GM23338 (cell line): ENCODE results near the gene CDK5RAP1. TPM values are rescaled to one million over a fixed set of nuclear protein-coding genes. Genes with fewer than 3 reads are reported as not detected.

Source experiments
- ATAC-seq: fragments of 200-7000 bp; cut with Tn5 transposase; 3 replicates; pipeline ENCODE4 v1.9.1; 2020
- DNase-seq: peaks from one replicate; pipeline ENCODE4 v3.0.0-alpha.2; 2015; ENCODE audit warnings: low spot score
- H2AFZ ChIP-seq: fragments of 200-600 bp; sonication (generic); 2 replicates; pipeline ENCODE4 v1.8.0; 2016; ENCODE audit warnings: antibody characterized with exemption, mild to moderate bottlenecking, moderate library complexity
- H3F3A ChIP-seq: fragments of 200-600 bp; sonication (generic); replicated peaks from 2 replicates; pipeline ENCODE4 v1.8.0; 2017; ENCODE audit warnings: antibody characterized with exemption, mixed run types, low read depth
- H3K27ac ChIP-seq: fragments of 200-600 bp; sonication (generic); 2 replicates; pipeline ENCODE4 v1.6.1; 2016; ENCODE audit warnings: low read depth
- H3K27me3 ChIP-seq: fragments of 200-600 bp; sonication (generic); 2 replicates; pipeline ENCODE4 v1.8.0; 2016; ENCODE audit warnings: mild to moderate bottlenecking, mixed run types, moderate library complexity; ENCODE audit not compliant: insufficient read depth
- H3K36me3 ChIP-seq: fragments of 200-600 bp; sonication (generic); 2 replicates; pipeline ENCODE4 v1.8.0; 2016; ENCODE audit warnings: mild to moderate bottlenecking; ENCODE audit not compliant: insufficient read depth
- H3K4me1 ChIP-seq: fragments of 200-600 bp; sonication (generic); 2 replicates; pipeline ENCODE4 v1.8.0; 2016; ENCODE audit warnings: mild to moderate bottlenecking, moderate library complexity; ENCODE audit not compliant: insufficient read depth
- H3K4me2 ChIP-seq: fragments of 200-600 bp; sonication (generic); 2 replicates; pipeline ENCODE4 v1.7.1; 2017; ENCODE audit warnings: mixed run types
- H3K4me3 ChIP-seq: fragments of 200-600 bp; sonication (generic); 2 replicates; pipeline ENCODE4 v1.6.1; 2016; ENCODE audit warnings: mixed run types
- H3K79me2 ChIP-seq: fragments of 200-600 bp; sonication (generic); replicated peaks from 2 replicates; pipeline ENCODE4 v1.8.0; 2017; ENCODE audit warnings: mild to moderate bottlenecking; ENCODE audit not compliant: insufficient read depth
- H3K9me2 ChIP-seq: fragments of 200-600 bp; sonication (generic); 2 replicates; pipeline ENCODE4 v1.8.0; 2017; ENCODE audit not compliant: insufficient read depth
- H4K20me1 ChIP-seq: fragments of 200-600 bp; sonication (generic); replicated peaks from 2 replicates; pipeline ENCODE4 v1.8.0; 2017; ENCODE audit warnings: mild to moderate bottlenecking; ENCODE audit not compliant: insufficient read depth
- H3K27ac Mint-ChIP-seq: 2 replicates; pipeline ENCODE4 v1.8.0; 2020; ENCODE audit warnings: inconsistent platforms, mild to moderate bottlenecking, moderate library complexity, mixed read lengths
- H3K27me3 Mint-ChIP-seq: 3 replicates; pipeline ENCODE4 v1.8.0; 2022; ENCODE audit warnings: low read depth, mild to moderate bottlenecking, moderate library complexity, mixed read lengths, inconsistent platforms; ENCODE audit not compliant: insufficient read depth, poor library complexity
- H3K36me3 Mint-ChIP-seq: 3 replicates; pipeline ENCODE4 v1.8.0; 2021; ENCODE audit warnings: low read depth, mild to moderate bottlenecking, inconsistent platforms, moderate library complexity, mixed read lengths
- H3K4me1 Mint-ChIP-seq: 3 replicates; pipeline ENCODE4 v1.8.0; 2020; ENCODE audit warnings: mild to moderate bottlenecking, inconsistent platforms, mixed read lengths
- H3K4me3 Mint-ChIP-seq: 3 replicates; pipeline ENCODE4 v1.8.0; 2021; ENCODE audit warnings: moderate library complexity, mild to moderate bottlenecking, inconsistent platforms, mixed read lengths
- H3K9me3 Mint-ChIP-seq: 3 replicates; pipeline ENCODE4 v1.8.0; 2020; ENCODE audit warnings: moderate library complexity, mild to moderate bottlenecking, inconsistent platforms, mixed read lengths
- CREB1 ChIP-seq: fragments of 250-450 bp; sonication (Bioruptor Pico); IDR thresholded peaks from 2 replicates; pipeline ENCODE4 v1.5.0; 2020; ENCODE audit warnings: low read depth, mild to moderate bottlenecking, moderate library complexity
- CTCF ChIP-seq, 2 experiments: fragments of 200-600 bp in 1 of 2; sonication (generic) in 1 of 2; conservative IDR thresholded peaks; 2 replicates each; pipeline versions ENCODE4 v1.5.1 to v1.6.1; 2016 to 2017; ENCODE audit warnings: antibody characterized with exemption in 2 of 2, low read depth in 2 of 2, mild to moderate bottlenecking in 2 of 2, moderate library complexity in 1 of 2
- EZH2 ChIP-seq: fragments of 200-600 bp; sonication (generic); IDR thresholded peaks from one replicate; pipeline ENCODE4 v1.8.0; 2017; ENCODE audit warnings: antibody characterized with exemption, mild to moderate bottlenecking, low read depth; ENCODE audit not compliant: unreplicated experiment
- EZH2phosphoT487 ChIP-seq: fragments of 200-600 bp; sonication (generic); IDR thresholded peaks from one replicate; pipeline ENCODE4 v1.8.1; 2018; ENCODE audit warnings: antibody characterized with exemption; ENCODE audit not compliant: unreplicated experiment
- JUNB ChIP-seq: IDR thresholded peaks from one replicate; pipeline ENCODE4 v1.6.1; 2016; ENCODE audit warnings: antibody characterized with exemption; ENCODE audit not compliant: unreplicated experiment
- NANOG ChIP-seq: IDR thresholded peaks from 2 replicates; pipeline ENCODE4 v1.6.1; 2016; ENCODE audit warnings: antibody characterized with exemption, borderline replicate concordance
- POLR2AphosphoS5 ChIP-seq: IDR thresholded peaks from 2 replicates; pipeline ENCODE4 v1.6.1; 2016; ENCODE audit warnings: antibody characterized with exemption, low read depth
- STAT1 ChIP-seq: IDR thresholded peaks from one replicate; pipeline ENCODE4 v1.6.1; 2016; ENCODE audit warnings: antibody characterized with exemption; ENCODE audit not compliant: unreplicated experiment
- ZNF114 ChIP-seq: fragments of 250-450 bp; sonication (Bioruptor Pico); IDR thresholded peaks from 2 replicates; pipeline ENCODE4 v1.5.0; 2020; ENCODE audit warnings: mild to moderate bottlenecking, moderate library complexity
- ZNF331 ChIP-seq: fragments of 250-450 bp; sonication (Bioruptor Pico); IDR thresholded peaks from 2 replicates; pipeline ENCODE4 v1.5.0; 2020; ENCODE audit warnings: low read depth, mild to moderate bottlenecking, moderate library complexity
- polyA plus RNA-seq: library from polyadenylated mRNA; unstranded; fragments of >200 nt; fragmentation: Nextera tagmentation; extraction: Ambion mirVana; gene quantifications from 2 replicates; pipeline ENCODE4 v1.2.1, GENCODE V29; 2016
- total RNA-seq: library from RNA; depleted of rRNA; stranded (reverse); fragments of >200 nt; shearing (Covaris generic); gene quantifications from 2 replicates; pipeline ENCODE4 v1.2.3, GENCODE V29; 2014
- TF ChIP-seq, protein P1 (sequence below): IDR thresholded peaks from 2 replicates; pipeline ENCODE4 v1.6.1; 2016; ENCODE audit warnings: antibody characterized with exemption
- TF ChIP-seq, protein P2 (sequence below): fragments of 250-450 bp; sonication (Bioruptor Pico); IDR thresholded peaks from 2 replicates; pipeline ENCODE4 v1.5.0; 2020; ENCODE audit warnings: mild to moderate bottlenecking, moderate library complexity
- TF ChIP-seq, protein P3 (sequence below): IDR thresholded peaks from one replicate; pipeline ENCODE4 v1.6.1; 2018; ENCODE audit warnings: antibody characterized with exemption; ENCODE audit not compliant: unreplicated experiment

The CDK5RAP1 gene
- total and polyA plus RNA-seq, 2 experiments from 2014 or later = 33.8 to 38.1 TPM

- H3K9me3 Mint-ChIP-seq = no peaks in the 10 kb centered on the region; the same call in 2 of the 3 replicates
- Histone ChIP-seq H3K79me2 (no peaks in the 10 kb centered on the region), H3K27ac (no peak overlapping the region), H2AFZ (no peak overlapping the region), H3K27me3 (no peaks in the 10 kb centered on the region), H3K4me1 (no peaks in the 10 kb centered on the region), H3F3A (no peaks in the 10 kb centered on the region), H4K20me1 (no peaks in the 10 kb centered on the region), H3K9me2 (no peaks in the 10 kb centered on the region), H3K4me2 (no peak overlapping the region), H3K4me3 (no peak overlapping the region), H3K36me3 (no peaks in the 10 kb centered on the region)
- TF ChIP-seq POLR2AphosphoS5 (no peak), STAT1 (no peak), ZNF114 (no peak), NANOG (no peak), ZNF331 (CRISPR knock-in tag) (no peak), CTCF (conservative IDR thresholded peaks at IDR 0.05; ENCODE audit: low read depth in 2 of 2) (no peak), CREB1 (no peak), EZH2phosphoT487 (no peak), EZH2 (no peak), JUNB (no peak)
- TF ChIP-seq, protein P1, sequence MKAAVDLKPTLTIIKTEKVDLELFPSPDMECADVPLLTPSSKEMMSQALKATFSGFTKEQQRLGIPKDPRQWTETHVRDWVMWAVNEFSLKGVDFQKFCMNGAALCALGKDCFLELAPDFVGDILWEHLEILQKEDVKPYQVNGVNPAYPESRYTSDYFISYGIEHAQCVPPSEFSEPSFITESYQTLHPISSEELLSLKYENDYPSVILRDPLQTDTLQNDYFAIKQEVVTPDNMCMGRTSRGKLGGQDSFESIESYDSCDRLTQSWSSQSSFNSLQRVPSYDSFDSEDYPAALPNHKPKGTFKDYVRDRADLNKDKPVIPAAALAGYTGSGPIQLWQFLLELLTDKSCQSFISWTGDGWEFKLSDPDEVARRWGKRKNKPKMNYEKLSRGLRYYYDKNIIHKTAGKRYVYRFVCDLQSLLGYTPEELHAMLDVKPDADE = no peak
- TF ChIP-seq, protein P2, sequence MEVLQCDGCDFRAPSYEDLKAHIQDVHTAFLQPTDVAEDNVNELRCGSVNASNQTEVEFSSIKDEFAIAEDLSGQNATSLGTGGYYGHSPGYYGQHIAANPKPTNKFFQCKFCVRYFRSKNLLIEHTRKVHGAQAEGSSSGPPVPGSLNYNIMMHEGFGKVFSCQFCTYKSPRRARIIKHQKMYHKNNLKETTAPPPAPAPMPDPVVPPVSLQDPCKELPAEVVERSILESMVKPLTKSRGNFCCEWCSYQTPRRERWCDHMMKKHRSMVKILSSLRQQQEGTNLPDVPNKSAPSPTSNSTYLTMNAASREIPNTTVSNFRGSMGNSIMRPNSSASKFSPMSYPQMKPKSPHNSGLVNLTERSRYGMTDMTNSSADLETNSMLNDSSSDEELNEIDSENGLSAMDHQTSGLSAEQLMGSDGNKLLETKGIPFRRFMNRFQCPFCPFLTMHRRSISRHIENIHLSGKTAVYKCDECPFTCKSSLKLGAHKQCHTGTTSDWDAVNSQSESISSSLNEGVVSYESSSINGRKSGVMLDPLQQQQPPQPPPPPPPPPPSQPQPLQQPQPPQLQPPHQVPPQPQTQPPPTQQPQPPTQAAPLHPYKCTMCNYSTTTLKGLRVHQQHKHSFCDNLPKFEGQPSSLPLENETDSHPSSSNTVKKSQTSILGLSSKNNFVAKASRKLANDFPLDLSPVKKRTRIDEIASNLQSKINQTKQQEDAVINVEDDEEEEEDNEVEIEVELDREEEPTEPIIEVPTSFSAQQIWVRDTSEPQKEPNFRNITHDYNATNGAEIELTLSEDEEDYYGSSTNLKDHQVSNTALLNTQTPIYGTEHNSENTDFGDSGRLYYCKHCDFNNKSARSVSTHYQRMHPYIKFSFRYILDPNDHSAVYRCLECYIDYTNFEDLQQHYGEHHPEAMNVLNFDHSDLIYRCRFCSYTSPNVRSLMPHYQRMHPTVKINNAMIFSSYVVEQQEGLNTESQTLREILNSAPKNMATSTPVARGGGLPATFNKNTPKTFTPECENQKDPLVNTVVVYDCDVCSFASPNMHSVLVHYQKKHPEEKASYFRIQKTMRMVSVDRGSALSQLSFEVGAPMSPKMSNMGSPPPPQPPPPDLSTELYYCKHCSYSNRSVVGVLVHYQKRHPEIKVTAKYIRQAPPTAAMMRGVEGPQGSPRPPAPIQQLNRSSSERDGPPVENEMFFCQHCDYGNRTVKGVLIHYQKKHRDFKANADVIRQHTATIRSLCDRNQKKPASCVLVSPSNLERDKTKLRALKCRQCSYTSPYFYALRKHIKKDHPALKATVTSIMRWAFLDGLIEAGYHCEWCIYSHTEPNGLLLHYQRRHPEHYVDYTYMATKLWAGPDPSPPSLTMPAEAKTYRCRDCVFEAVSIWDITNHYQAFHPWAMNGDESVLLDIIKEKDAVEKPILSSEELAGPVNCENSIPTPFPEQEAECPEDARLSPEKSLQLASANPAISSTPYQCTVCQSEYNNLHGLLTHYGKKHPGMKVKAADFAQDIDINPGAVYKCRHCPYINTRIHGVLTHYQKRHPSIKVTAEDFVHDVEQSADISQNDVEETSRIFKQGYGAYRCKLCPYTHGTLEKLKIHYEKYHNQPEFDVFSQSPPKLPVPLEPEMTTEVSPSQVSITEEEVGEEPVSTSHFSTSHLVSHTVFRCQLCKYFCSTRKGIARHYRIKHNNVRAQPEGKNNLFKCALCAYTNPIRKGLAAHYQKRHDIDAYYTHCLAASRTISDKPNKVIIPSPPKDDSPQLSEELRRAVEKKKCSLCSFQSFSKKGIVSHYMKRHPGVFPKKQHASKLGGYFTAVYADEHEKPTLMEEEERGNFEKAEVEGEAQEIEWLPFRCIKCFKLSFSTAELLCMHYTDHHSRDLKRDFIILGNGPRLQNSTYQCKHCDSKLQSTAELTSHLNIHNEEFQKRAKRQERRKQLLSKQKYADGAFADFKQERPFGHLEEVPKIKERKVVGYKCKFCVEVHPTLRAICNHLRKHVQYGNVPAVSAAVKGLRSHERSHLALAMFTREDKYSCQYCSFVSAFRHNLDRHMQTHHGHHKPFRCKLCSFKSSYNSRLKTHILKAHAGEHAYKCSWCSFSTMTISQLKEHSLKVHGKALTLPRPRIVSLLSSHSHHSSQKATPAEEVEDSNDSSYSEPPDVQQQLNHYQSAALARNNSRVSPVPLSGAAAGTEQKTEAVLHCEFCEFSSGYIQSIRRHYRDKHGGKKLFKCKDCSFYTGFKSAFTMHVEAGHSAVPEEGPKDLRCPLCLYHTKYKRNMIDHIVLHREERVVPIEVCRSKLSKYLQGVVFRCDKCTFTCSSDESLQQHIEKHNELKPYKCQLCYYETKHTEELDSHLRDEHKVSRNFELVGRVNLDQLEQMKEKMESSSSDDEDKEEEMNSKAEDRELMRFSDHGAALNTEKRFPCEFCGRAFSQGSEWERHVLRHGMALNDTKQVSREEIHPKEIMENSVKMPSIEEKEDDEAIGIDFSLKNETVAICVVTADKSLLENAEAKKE (CRISPR knock-in tag) = no peak
- TF ChIP-seq, protein P3, sequence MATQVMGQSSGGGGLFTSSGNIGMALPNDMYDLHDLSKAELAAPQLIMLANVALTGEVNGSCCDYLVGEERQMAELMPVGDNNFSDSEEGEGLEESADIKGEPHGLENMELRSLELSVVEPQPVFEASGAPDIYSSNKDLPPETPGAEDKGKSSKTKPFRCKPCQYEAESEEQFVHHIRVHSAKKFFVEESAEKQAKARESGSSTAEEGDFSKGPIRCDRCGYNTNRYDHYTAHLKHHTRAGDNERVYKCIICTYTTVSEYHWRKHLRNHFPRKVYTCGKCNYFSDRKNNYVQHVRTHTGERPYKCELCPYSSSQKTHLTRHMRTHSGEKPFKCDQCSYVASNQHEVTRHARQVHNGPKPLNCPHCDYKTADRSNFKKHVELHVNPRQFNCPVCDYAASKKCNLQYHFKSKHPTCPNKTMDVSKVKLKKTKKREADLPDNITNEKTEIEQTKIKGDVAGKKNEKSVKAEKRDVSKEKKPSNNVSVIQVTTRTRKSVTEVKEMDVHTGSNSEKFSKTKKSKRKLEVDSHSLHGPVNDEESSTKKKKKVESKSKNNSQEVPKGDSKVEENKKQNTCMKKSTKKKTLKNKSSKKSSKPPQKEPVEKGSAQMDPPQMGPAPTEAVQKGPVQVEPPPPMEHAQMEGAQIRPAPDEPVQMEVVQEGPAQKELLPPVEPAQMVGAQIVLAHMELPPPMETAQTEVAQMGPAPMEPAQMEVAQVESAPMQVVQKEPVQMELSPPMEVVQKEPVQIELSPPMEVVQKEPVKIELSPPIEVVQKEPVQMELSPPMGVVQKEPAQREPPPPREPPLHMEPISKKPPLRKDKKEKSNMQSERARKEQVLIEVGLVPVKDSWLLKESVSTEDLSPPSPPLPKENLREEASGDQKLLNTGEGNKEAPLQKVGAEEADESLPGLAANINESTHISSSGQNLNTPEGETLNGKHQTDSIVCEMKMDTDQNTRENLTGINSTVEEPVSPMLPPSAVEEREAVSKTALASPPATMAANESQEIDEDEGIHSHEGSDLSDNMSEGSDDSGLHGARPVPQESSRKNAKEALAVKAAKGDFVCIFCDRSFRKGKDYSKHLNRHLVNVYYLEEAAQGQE = no peak
- H3K36me3 Mint-ChIP-seq = no peaks in the 10 kb centered on the region
- DNase-seq (no peak), ATAC-seq (no peak)
- H3K27me3 Mint-ChIP-seq = peaks cover 3% of the 10 kb centered on the region
- no peak overlapping the region for H3K27ac Mint-ChIP-seq
- no peaks in the 10 kb centered on the region for H3K4me1 Mint-ChIP-seq
- H3K4me3 Mint-ChIP-seq = no peak overlapping the region
Measured at GRCh38 chr20:33312583-33312982, 88.7 kb downstream of the CDK5RAP1 start.
